Heart left ventricle (tissue), 16 donors: ENCODE measurements around the gene COPS9. TPM values are rescaled to one million over a fixed set of nuclear protein-coding genes. Genes with fewer than 3 reads are reported as not detected.
A peak's percentile ranks its signal among the peaks of the same experiment; 100 is the strongest.

ENCODE experiments used
- ATAC-seq, 4 donors: fragments of 200-7000 bp; cut with Tn5 transposase; one replicate each; pipeline ENCODE4 v1.9.1; 2020 to 2022; ENCODE audit warnings: moderate library complexity in 4 of 4, mild to moderate bottlenecking in 3 of 4, moderate number of reproducible peaks in 1 of 4
- DNase-seq, 5 donors: peaks; one replicate each; pipeline ENCODE4 v3.0.0-alpha.2; 2020
- H3K27ac ChIP-seq, 12 donors: fragments of 200-600 bp; sonication (generic) in 4 of 12; one replicate each; pipeline versions ENCODE4 v1.5.0 to v1.8.0; 2016 to 2022; ENCODE audit warnings: mild to moderate bottlenecking in 2 of 12
- H3K27me3 ChIP-seq, 9 donors: fragments of 200-600 bp; sonication (generic) in 2 of 9; one replicate each; pipeline versions ENCODE4 v1.5.1 to v1.8.0; 2016 to 2022; ENCODE audit warnings: mild to moderate bottlenecking in 3 of 9
- H3K36me3 ChIP-seq, 9 donors: fragments of 200-600 bp; sonication (generic) in 2 of 9; one replicate each; pipeline versions ENCODE4 v1.5.0 to v1.8.0; 2018 to 2022; ENCODE audit warnings: mild to moderate bottlenecking in 2 of 9
- H3K4me1 ChIP-seq, 12 donors: fragments of 200-600 bp; sonication (generic) in 4 of 12; one replicate each; pipeline versions ENCODE4 v1.5.0 to v1.8.0; 2016 to 2022; ENCODE audit warnings: mild to moderate bottlenecking in 3 of 12
- H3K4me3 ChIP-seq, 12 donors: fragments of 200-600 bp; sonication (generic) in 4 of 12; one replicate each; pipeline versions ENCODE4 v1.5.0 to v1.8.0; 2017 to 2022; ENCODE audit warnings: mild to moderate bottlenecking in 9 of 12, moderate library complexity in 4 of 12
- H3K9me3 ChIP-seq, 12 donors: fragments of 200-600 bp; sonication (generic) in 4 of 12; one replicate each; pipeline versions ENCODE4 v1.5.0 to v1.8.0; 2016 to 2022; ENCODE audit warnings: mild to moderate bottlenecking in 1 of 12
- CTCF ChIP-seq, 12 donors: fragments of 200-600 bp; sonication (generic) in 4 of 12; IDR thresholded peaks; one replicate each; pipeline versions ENCODE4 v1.5.0 to v1.8.0; 2018 to 2022; ENCODE audit warnings: antibody characterized with exemption in 12 of 12, mild to moderate bottlenecking in 5 of 12
- POLR2A ChIP-seq, 2 donors: fragments of 450-650 bp; IDR thresholded peaks; one replicate each; pipeline ENCODE4 v1.6.1; 2017; ENCODE audit warnings: antibody characterized with exemption in 2 of 2, mild to moderate bottlenecking in 2 of 2, moderate library complexity in 2 of 2
- WGBS, 4 donors: extraction: QIAGEN DNeasy Blood & Tissue Kit in 2 of 4; methylation state at CpG; one replicate each; pipeline versions ENCODE4 v1.1.5 to v1.1.7; 2013 to 2018; 5-methylcytosine and 5-hydroxymethylcytosine counted together
- intact Hi-C, 10 donors: fragments of 100-400 bp; cut with DNase I; formaldehyde crosslinking; loops; one replicate each; pipeline versions ENCODE4 v1.11.1 to v1.14.2; 2022
- polyA plus RNA-seq, 2 donors: library from polyadenylated mRNA; stranded (reverse); fragments of 200-250 nt; gene quantifications; one replicate each; pipeline ENCODE4 v1.2.3, GENCODE V29; 2013
- total RNA-seq, 9 donors: library from RNA; depleted of rRNA in 2 of 9; stranded (reverse); fragments of >200 nt in 2 of 9; fragmentation: NEBNext Ultra II Directional in 3 of 9; extraction: Animal tissue kit (Norgen Biotek cat#: 25700) in 3 of 9; gene quantifications; one replicate each; pipeline versions ENCODE4 v1.1.0 to v1.2.4, GENCODE V29; 2016 to 2023
- donor health status: ischemic (EF 13 %, LVEDD 7.1; RV severe dilation, severe dysfunction).
- donor health status: healthy with polysubstance abuse.
- donor health status: DM: no; HTN: yes; CAD: no.
- donor health status: DM: no; HTN: no; CAD: no.
- donor health status: ischemic (EF 25% LVEDD 6.9; RV normal size, moderate dysfunction).
- donor health status: ischemic (EF 25% LVEDD 5.7; RV mildly dilated, moderate dysfunction).
- donor health status: healthy.
- donor health status: DM: yes; HTN: yes; CAD: no.
- donor health status: ischemic (EF 35%, LVEDD 5.7; RV mildly dilated, moderate dysfunction).
- donor health status: nonischemic (EF 11% LVEDD 7.7; RV severe dilation, severe dysfunction).
- donor health status: DM: yes; HTN: yes; CAD: no.
- donor health status: PGD.
- donor health status: ischemic (EF 29% LVEDD 5.4; RV normal size, mild dysfunction).
- donor health status: nonischemic (EF 23%, LVEDD 6.1; RV moderate dilation, normal function).

Gene COPS9
- total and polyA plus RNA-seq, 11 donors = 130 to 664 (median 178) TPM

DNA sequence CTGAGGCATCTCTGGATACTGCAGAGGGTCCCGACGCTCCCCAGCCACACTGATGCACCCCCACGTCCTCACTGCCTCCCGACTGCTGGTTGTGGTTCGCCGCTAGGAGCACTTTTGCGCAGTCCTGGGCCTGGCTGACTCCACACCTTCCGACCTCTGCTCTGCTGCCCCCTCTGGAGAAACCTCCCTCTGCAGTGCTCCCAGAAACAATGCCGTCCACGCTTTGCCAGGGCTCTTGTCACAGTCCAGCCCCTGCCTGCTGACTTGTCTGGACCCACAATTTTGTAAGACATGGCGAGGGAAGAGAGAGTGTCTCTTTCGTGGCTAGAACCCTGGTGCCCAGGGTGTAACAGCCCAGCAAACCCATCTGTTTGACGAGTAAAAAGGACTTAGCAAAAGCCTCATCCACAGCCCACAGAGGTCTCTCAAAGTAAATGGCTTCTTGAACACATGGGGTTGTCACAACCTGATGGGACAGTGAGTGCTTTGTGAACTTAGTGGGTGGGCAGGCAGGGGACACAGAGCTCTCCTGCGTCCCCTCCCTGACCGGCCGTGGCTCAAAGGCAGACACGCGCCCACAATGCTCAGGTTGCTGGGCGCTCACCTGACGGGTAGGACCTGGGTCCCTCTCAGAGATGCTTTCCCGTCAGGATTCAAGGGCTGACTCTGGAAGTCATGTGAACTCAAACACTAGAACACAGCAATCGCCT is 4.0 kb downstream of the COPS9 start:
- intact Hi-C loops = loop anchor here in 2 of 10 donors (10.0 kb wide), 2 partner anchors 727 to 1097 kb away; partner anchors contain the start of gene HDAC4 (in 1 of the 2)

DNA sequence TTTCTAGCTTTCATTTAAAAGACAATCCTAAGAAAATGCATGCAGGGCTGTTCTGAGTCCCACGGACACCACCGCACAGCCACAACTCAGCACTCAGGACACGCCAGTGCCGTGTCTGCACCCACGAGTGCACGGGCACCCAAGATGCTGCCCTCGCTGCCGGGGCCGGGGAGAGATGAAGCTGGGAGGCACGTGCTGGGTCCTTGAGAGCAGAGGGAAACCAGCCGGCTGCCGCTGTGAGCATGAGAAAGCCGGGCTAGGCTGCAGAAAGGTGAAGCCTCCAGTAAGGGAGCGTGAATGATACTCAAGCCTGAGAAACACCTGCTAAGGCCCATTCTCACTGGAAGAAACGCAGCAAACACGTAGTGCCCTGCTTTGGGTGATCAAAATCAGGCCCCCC is 4.8 kb downstream of the COPS9 start:
- Histone ChIP-seq H3K36me3 (peaks cover 0 to 68% (median 62%) of the 10 kb centered on the region in 9 donors), H3K27me3 (no peaks in the 10 kb centered on the region), H3K4me3 (no peak overlapping the region), H3K4me1 (peaks cover 5 to 16% (median 10%) of the 10 kb centered on the region in 12 donors), H3K27ac (no peak overlapping the region), H3K9me3 (no peaks in the 10 kb centered on the region)
- ATAC-seq = no peak
- peak in 1 of 5 donors; percentile 11 for DNase-seq
- TF ChIP-seq POLR2A (IDR thresholded peaks at IDR 0.05) (no peak), CTCF (IDR thresholded peaks at IDR 0.05) (no peak)
- WGBS, 4 donors = 90 to 95% (median 94%) methylated on average over 16 of the region's 16 CpGs
- intact Hi-C loops = loop anchor here in 2 of 10 donors (10.0 kb wide), 2 partner anchors 726 to 1096 kb away; partner anchors contain the start of gene HDAC4 (in 1 of the 2)

More for the DNA sequence above, 4.0 kb downstream of the COPS9 start:
- peaks cover 0 to 66% (median 62%) of the 10 kb centered on the region in 9 donors for H3K36me3 ChIP-seq
- TF ChIP-seq CTCF (IDR thresholded peaks at IDR 0.05) (no peak), POLR2A (IDR thresholded peaks at IDR 0.05) (no peak)
- no peaks in the 10 kb centered on the region for H3K27me3 ChIP-seq
- H3K27ac ChIP-seq = no peak overlapping the region
- H3K9me3 ChIP-seq = no peaks in the 10 kb centered on the region
- H3K4me3 ChIP-seq = no peak overlapping the region
- peak in 1 of 5 donors; percentile 11 for DNase-seq
- WGBS, 4 donors = 83 to 94% (median 91%) methylated on average over 18 to 22 of the region's 22 CpGs
- ATAC-seq = no peak
- H3K4me1 ChIP-seq = peaks cover 5 to 22% (median 10%) of the 10 kb centered on the region in 12 donors

- Histone ChIP-seq H3K9me3 (no peaks in the 10 kb centered on the region), H3K4me1 (peaks cover 5 to 15% (median 10%) of the 10 kb centered on the region in 12 donors), H3K4me3 (no peak overlapping the region), H3K27me3 (no peaks in the 10 kb centered on the region), H3K27ac (no peak overlapping the region), H3K36me3 (peaks cover 0 to 71% (median 62%) of the 10 kb centered on the region in 9 donors)
- intact Hi-C loops = loop anchor here in 2 of 10 donors (10.0 kb wide), 2 partner anchors 726 to 1096 kb away; partner anchors contain the start of gene HDAC4 (in 1 of the 2)
- DNase-seq = peak in 1 of 5 donors; percentile 10
- no peak for TF ChIP-seq POLR2A (IDR thresholded peaks at IDR 0.05)
- 87 to 90% (median 90%) methylated on average over 18 to 23 of the region's 23 CpGs for WGBS, 4 donors
- no peak for ATAC-seq
Observed at GRCh38 chr2:240130393-240131195, 5.5 kb downstream of the COPS9 start.

DNA sequence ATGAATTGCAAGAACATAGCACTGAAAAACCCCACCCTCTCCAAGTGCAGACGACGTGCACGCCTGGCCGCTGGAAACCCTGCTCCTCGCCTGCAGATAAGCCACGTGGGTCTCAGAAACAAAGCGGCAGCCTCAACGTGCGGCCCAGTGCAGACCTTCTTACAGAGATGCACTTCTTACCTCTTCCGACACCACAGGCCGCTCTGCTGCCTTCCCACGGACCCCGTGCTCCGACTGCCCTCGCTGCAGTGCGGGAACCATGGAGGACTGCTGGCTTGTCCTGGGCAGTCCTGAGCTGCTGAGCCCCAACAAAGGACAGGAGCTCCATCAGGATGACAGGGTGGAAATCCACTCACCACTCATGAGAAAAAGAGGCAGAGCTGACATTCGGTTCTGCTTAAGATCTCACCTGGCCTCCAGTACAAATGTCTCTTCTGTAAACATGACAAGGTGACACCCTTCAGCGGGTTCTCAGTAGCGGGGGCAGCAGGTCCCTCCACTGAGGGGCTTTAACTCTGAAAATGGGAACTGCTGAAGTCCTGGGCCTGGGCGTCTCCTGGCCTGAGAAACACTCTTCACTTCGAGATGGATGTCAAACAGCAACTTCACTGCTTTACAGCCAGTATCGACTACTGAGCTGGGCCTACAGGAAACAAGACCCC is 6.2 kb downstream of the COPS9 start:
- intact Hi-C loops = loop anchor here in 2 of 10 donors (10.0 kb wide), 2 partner anchors 725 to 1095 kb away; partner anchors contain the start of gene HDAC4 (in 1 of the 2)

More for the DNA sequence above, 6.2 kb downstream of the COPS9 start:
- TF ChIP-seq CTCF (IDR thresholded peaks at IDR 0.05) (no peak), POLR2A (IDR thresholded peaks at IDR 0.05) (no peak)
- Histone ChIP-seq H3K27me3 (no peaks in the 10 kb centered on the region), H3K4me3 (no peak overlapping the region), H3K36me3 (peaks cover 0 to 71% (median 62%) of the 10 kb centered on the region in 9 donors), H3K9me3 (no peaks in the 10 kb centered on the region), H3K4me1 (peaks cover 0 to 7% (median 3%) of the 10 kb centered on the region in 12 donors), H3K27ac (no peak overlapping the region)
- WGBS, 4 donors = 94 to 96% (median 95%) methylated on average over 22 of the region's 22 CpGs
- DNase-seq (peak in 1 of 5 donors; percentile 10), ATAC-seq (no peak)
